GM10248 (cell line): Measurements from ENCODE around the gene ITPKB.

Experiments
- CTCF ChIA-PET: fragments of 300-600 bp; sonication (Branson Sonifier 250); formaldehyde crosslinking; extraction: SDS; loops from one replicate; lab custom pipeline; 2021; ENCODE audit warnings: antibody characterized with exemption; lab: Yijun Ruan, JAX
- POLR2A ChIA-PET: fragments of 350-650 bp; sonication (Branson Sonifier 250); formaldehyde crosslinking; extraction: SDS; loops from one replicate; lab custom pipeline; 2020; ENCODE audit warnings: antibody characterized with exemption; lab: Yijun Ruan, JAX
- DNase-seq: peaks from one replicate; pipeline ENCODE4 v3.0.0; 2012; ENCODE audit errors: extremely low spot score
- TF ChIP-seq, protein P1 (sequence below): IDR thresholded peaks from 2 replicates; pipeline ENCODE4 v1.5.1; 2012; ENCODE audit warnings: mild to moderate bottlenecking, low read depth; ENCODE audit errors: extremely low read depth, missing control alignments, control extremely low read depth

The ITPKB gene

DNA sequence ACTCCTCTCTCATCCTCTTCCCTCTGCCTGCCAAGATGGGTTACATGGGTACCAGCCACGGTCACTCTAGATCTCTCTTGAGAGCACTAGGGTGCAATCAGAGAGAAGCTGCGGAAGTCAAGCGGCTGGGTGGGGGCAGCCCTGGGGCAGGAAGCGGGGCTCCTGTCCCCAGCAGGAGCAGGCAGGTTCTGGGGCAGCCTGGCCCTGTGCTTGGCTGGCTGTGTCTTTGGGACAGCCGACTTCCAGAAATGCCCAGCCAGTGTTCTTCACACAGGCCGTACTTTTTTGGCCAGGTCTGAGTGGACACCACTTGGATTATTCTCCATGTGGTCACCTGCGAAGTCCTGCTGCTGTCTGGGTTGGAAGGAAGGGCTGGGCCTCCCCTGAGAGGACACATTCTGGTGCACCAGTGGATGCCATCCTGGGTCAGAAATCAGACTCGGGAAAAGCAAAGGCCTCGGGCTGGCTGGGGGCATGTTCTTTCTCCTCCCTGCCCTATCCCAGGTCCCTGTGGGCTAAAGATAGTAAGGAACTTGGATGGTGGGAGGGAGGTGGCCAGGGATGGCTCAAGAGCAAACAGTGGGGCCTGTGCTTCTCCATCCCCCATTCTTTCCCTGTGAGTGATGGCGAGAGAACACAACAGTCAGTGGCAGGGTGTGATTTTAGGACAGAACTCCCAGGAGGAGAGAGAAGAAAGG lies 93.7 kb downstream of the ITPKB start:
- DNase-seq, result no peak
- TF ChIP-seq, protein P1, sequence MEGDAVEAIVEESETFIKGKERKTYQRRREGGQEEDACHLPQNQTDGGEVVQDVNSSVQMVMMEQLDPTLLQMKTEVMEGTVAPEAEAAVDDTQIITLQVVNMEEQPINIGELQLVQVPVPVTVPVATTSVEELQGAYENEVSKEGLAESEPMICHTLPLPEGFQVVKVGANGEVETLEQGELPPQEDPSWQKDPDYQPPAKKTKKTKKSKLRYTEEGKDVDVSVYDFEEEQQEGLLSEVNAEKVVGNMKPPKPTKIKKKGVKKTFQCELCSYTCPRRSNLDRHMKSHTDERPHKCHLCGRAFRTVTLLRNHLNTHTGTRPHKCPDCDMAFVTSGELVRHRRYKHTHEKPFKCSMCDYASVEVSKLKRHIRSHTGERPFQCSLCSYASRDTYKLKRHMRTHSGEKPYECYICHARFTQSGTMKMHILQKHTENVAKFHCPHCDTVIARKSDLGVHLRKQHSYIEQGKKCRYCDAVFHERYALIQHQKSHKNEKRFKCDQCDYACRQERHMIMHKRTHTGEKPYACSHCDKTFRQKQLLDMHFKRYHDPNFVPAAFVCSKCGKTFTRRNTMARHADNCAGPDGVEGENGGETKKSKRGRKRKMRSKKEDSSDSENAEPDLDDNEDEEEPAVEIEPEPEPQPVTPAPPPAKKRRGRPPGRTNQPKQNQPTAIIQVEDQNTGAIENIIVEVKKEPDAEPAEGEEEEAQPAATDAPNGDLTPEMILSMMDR, result no peak
- CTCF ChIA-PET, result interaction anchor here (4.2 kb wide), 1 partner anchor 11 kb away, joined by 35 read pairs; no protein-coding TSS in a partner anchor
- POLR2A ChIA-PET, result no interaction called here

DNA sequence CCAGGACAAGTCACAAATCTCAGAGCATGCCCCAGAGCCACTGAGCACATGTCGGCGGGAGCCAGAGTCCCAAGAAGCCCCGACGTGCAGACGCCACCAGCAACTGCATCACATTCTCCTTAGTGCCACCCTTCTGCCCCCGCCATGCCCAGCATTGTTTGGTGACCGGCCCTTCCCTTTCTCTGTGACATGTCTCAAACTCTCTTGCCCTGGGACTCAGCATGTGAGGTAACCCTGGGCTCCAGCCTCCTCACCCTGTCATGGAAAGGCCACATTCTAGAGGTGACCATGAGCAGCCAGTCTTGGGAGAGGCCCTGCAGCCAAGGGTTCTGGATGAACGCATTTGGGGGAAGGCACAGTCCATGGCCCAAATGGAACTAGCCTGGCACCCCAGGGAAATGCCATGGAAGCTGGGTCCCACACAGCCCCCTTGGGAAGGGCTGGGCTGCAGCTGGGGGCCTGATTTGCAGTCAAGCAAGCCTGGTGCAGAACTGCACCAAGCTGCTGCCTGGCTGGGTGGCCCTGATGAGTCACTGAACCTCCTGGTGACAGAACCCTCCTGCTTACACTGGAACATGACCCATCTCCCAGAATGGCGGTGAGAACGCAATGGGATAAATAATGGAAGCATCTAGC lies 94.4 kb downstream of the ITPKB start:
- CTCF ChIA-PET, result interaction anchor here (1.0 to 4.2 kb wide), 8 partner anchors 9 to 185 kb away, joined by 3 to 35 read pairs (median 6); no protein-coding TSS in a partner anchor
- no peak for DNase-seq
- POLR2A ChIA-PET, result no interaction called here
- TF ChIP-seq, protein P1, result no peak

DNA sequence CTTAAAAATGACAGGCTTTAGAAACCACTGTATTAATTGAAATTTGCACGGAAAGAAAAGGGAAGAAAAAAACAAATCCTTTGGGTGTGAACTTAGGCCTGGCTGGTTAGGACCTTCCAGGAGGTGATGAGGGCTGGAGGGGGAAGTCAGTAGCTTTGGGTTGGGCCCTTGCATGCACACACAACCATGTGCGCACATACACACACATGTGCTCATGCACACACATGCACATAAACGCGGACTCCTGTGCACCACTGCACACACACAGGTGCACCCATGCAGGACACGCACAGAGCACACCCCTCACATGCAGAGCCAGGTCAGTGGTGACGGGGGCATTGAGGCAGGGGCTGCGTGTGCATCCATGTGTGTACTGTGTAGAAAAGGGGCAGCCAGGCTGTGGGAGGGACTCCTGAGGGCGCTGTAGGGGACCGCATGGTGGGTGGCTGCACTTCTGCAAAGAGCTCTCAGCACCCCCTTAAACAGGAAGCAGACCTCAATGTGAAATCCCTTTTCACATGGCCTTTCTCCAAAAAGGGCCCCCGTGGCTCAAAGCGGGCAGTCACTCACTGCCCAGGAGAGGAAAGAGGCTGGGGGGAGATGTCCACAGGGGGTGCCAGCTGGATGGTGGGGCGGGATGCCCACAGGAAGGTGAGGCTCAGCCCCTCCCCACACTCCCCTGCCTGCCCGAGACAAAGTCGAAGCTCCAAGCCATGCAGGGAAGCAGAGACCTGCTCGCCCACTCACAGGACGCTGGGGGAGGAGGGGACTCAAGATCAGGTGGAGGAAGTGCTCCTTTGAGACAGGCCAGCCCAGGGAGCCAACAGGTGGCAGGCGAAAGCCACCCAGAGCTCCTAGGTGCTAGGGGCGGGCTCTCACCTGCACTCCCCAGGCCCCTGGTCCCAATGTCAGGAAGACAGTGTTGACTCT lies 95.2 kb downstream of the ITPKB start:
- POLR2A ChIA-PET, result no interaction called here
- peak; percentile 82 for DNase-seq
- CTCF ChIA-PET, result interaction anchor here (1.0 to 4.2 kb wide), 10 partner anchors 10 to 186 kb away, joined by 3 to 35 read pairs (median 4); no protein-coding TSS in a partner anchor
- TF ChIP-seq, protein P1, result peak; percentile 41

DNA sequence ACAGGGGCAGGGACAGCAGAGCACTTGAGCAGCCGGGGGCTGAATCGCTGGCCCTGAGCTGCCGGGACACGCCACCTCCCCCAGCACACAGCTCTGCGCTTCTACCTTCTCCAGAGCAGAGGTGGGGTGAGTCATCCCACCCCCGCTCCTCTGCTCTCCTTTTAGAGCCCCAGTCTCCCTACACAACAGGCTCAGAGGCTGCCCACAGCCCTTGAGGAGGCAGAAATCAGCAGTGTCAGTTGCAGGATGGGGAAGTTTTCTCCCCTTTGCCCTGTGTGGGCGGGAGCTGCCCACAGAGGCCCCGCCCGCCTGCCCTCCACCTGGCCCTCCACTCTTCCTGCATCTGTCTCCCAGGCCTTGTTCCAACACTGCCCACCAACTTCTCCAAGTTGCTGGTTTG lies 95.9 kb downstream of the ITPKB start:
- ChIA-PET POLR2A (no interaction called here), CTCF (interaction anchor here (1.0 to 4.2 kb wide), 8 partner anchors 9 to 186 kb away, joined by 3 to 35 read pairs (median 4); no protein-coding TSS in a partner anchor)
- TF ChIP-seq, protein P1, result no peak
- DNase-seq, result peak; percentile 87

DNA sequence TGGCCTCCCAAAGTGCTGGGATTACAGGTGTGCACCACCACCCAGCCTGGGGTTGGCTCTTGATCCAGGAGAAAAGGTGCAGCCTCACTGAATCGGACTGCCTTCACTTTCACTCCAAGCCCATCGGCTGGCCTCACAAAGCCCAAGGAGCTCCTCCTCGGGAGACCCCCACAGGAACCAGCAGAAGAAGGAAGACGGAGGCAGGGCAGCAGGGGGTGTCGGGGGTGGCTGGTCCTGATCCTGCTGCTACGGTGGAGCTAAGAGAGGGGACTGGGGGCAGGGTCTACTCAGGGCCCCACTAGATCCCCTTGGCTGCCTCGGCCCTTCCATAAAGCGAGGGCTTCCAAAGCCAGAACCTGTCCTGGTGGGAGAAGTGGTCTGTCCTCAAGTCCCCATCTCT lies 96.7 kb downstream of the ITPKB start:
- no peak for DNase-seq
- TF ChIP-seq, protein P1, result no peak
- ChIA-PET POLR2A (no interaction called here), CTCF (interaction anchor here (1.4 to 4.2 kb wide), 7 partner anchors 8 to 186 kb away, joined by 3 to 35 read pairs (median 5); no protein-coding TSS in a partner anchor)

DNA sequence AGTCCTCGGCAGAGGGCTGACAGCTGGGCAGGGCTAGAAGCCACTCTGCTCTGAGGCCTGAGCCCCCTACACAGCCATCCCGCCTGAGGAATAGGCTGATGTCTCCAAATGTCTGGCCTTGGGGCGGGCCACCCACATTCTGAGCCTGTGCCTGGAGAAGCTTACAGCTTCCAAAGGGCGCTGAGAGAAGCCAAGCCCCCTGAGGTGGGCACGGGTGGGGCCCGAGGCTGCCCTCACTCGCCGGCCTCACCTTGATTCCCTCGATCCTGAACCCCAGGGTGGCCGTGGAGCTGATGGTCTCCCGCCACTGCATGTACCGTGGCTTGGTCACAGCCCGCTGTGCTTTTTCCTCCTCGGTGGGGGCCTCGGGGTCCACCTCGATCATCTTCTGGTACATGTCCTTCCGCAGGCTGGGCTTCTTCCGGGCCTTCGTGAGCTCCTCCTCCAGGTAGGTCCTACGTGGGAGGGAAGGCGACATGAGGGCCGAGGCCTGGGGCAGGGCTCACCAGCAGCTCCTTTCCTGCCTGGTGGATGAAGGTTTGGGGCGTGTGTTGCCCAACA lies 97.3 kb downstream of the ITPKB start:
- DNase-seq, result no peak
- TF ChIP-seq, protein P1, result no peak
- CTCF ChIA-PET, result interaction anchor here (1.0 to 4.2 kb wide), 7 partner anchors 8 to 187 kb away, joined by 3 to 35 read pairs (median 4); no protein-coding TSS in a partner anchor
- POLR2A ChIA-PET, result no interaction called here
